Adipocyte (in vitro differentiated cells): ENCODE data around the gene HK3.
"Not testable (repeated sequence)": the region's sequence is repeated elsewhere in the genome, so short reads cannot be mapped to it uniquely, and the experiment has no call there.

Experiments
- DNase-seq: peaks from one replicate; pipeline ENCODE4 v3.0.0-alpha.2; 2015; ENCODE audit warnings: low read depth
- H3K27me3 ChIP-seq: replicated peaks from 2 replicates; pipeline ENCODE4 v1.7.0; 2013; ENCODE audit warnings: mild to moderate bottlenecking, low read length, moderate library complexity; ENCODE audit not compliant: control insufficient read depth, insufficient read depth
- H3K36me3 ChIP-seq: 2 replicates; pipeline ENCODE4 v1.7.0; 2013; ENCODE audit warnings: low read length, mild to moderate bottlenecking, moderate library complexity; ENCODE audit not compliant: control insufficient read depth, insufficient read depth, severe bottlenecking
- H3K4me1 ChIP-seq: 2 replicates; pipeline ENCODE4 v1.7.0; 2013; ENCODE audit warnings: mild to moderate bottlenecking, low read length, moderate library complexity; ENCODE audit not compliant: control insufficient read depth, insufficient read depth
- H3K4me3 ChIP-seq: 2 replicates; pipeline ENCODE4 v1.7.0; 2013; ENCODE audit warnings: mild to moderate bottlenecking, low read length, moderate library complexity
- H3K9ac ChIP-seq: 2 replicates; pipeline ENCODE4 v1.7.0; 2013; ENCODE audit warnings: mild to moderate bottlenecking, low read length, moderate library complexity
- H3K9me3 ChIP-seq: 2 replicates; pipeline ENCODE4 v1.7.0; 2013; ENCODE audit warnings: mild to moderate bottlenecking, low read length, moderate library complexity; ENCODE audit not compliant: control insufficient read depth

HK3 gene

DNA sequence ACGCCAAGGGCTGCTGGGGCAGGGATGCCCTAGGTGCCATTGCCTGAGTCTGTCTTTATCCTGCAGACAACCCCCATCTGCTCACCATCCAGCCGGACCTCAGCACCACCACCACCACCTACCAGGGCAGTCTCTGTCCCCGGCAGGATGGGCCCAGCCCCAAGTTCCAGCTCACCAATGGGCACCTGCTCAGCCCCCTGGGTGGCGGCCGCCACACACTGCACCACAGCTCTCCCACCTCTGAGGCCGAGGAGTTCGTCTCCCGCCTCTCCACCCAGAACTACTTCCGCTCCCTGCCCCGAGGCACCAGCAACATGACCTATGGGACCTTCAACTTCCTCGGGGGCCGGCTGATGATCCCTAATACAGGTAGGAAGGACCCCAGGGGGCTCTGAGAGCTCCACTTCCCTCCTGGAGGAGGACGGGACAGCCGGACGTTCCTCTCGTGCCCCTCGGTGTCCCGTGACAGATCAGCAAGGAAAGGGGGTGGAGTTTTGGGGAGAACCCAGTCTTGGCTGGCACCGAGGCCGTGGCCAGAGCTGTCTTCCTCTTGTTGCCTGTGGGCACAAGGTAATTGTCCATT lies 24.9 kb downstream of the HK3 start:
- Histone ChIP-seq H3K36me3 (no peaks in the 10 kb centered on the region), H3K27me3 (peaks cover 42% of the 10 kb centered on the region), H3K4me3 (no peak overlapping the region), H3K9me3 (no peaks in the 10 kb centered on the region), H3K4me1 (no peaks in the 10 kb centered on the region), H3K9ac (no peak overlapping the region)
- no peak for DNase-seq

DNA sequence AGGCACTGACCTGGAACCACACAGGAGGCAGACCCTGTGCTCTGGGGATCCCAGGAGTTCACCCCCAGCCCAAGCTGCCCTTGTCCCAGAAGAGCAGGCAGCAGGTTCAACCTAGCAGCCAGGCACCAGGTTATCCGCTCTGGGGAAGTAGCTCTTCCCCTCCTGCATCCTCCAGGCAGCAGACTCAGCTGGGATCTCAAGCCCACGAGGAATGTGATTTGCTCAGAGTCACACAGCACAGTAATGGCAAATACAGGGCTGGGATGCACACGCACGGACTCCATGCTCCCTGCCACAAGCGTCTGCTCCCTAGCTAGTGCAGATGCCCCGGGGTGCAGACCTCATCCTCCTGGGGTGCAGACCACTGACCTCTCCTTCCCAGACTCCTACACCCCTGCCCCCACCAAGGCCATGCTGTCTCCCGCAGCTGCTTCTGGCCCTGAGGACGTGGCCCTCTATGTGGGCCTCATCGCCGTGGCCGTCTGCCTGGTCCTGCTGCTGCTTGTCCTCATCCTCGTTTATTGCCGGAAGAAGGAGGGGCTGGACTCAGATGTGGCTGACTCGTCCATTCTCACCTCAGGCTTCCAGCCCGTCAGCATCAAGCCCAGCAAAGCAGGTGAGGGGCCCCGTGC lies 25.5 kb downstream of the HK3 start:
- Histone ChIP-seq H3K4me3 (no peak overlapping the region), H3K9ac (no peak overlapping the region), H3K4me1 (no peaks in the 10 kb centered on the region), H3K9me3 (no peaks in the 10 kb centered on the region), H3K36me3 (no peaks in the 10 kb centered on the region), H3K27me3 (peaks cover 40% of the 10 kb centered on the region)
- DNase-seq: no peak

DNA sequence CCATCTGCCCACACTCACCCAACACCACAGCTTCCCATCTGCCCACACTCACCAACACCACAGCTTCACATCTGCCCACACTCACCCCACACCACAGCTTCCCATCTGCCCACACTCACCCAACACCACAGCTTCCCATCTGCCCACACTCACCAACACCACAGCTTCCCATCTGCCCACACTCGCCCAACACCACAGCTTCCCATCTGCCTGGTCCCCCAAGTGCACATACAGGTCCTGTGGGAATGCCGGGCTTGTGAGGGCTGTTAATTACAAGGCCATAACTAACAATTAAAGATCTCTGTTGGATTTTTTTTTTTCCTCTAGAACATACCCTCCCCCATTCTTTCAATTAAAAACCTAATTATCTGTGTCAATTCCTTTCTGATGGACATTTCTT lies 26.1 kb downstream of the HK3 start:
- H3K36me3 ChIP-seq, H3K9ac ChIP-seq, DNase-seq, H3K4me1 ChIP-seq, H3K9me3 ChIP-seq, H3K4me3 ChIP-seq: not testable (repeated sequence)
- peaks cover 41% of the 10 kb centered on the region for H3K27me3 ChIP-seq

DNA sequence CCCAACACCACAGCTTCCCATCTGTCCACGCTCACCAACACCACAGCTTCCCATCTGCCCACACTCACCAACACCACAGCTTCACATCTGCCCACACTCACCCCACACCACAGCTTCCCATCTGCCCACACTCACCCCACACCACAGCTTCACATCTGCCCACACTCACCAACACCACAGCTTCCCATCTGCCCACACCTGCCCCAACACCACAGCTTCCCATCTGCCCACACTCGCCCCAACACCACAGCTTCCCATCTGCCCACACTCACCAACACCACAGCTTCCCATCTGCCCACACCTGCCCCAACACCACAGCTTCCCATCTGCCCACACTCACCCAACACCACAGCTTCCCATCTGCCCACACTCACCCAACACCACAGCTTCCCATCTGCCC lies 26.6 kb downstream of the HK3 start:
- H3K27me3 ChIP-seq: peaks cover 38% of the 10 kb centered on the region
- not testable (repeated sequence) for H3K9ac ChIP-seq, H3K4me1 ChIP-seq, DNase-seq, H3K4me3 ChIP-seq, H3K9me3 ChIP-seq, H3K36me3 ChIP-seq

DNA sequence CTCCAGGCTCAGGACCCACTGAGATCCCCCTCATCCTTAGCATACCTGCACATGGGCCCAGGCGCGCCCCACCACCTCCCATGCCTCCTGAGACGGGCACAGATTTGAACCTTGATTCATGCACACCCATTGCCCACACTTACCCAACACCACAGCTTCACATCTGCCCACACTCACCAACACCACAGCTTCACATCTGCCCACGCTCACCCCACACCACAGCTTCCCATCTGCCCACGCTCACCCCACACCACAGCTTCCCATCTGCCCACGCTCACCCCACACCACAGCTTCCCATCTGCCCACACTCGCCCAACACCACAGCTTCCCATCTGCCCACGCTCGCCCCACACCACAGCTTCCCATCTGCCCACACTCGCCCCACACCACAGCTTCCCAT lies 28.5 kb downstream of the HK3 start:
- H3K9ac ChIP-seq, DNase-seq, H3K36me3 ChIP-seq, H3K4me3 ChIP-seq, H3K4me1 ChIP-seq, H3K9me3 ChIP-seq: not testable (repeated sequence)
- peaks cover 39% of the 10 kb centered on the region for H3K27me3 ChIP-seq

DNA sequence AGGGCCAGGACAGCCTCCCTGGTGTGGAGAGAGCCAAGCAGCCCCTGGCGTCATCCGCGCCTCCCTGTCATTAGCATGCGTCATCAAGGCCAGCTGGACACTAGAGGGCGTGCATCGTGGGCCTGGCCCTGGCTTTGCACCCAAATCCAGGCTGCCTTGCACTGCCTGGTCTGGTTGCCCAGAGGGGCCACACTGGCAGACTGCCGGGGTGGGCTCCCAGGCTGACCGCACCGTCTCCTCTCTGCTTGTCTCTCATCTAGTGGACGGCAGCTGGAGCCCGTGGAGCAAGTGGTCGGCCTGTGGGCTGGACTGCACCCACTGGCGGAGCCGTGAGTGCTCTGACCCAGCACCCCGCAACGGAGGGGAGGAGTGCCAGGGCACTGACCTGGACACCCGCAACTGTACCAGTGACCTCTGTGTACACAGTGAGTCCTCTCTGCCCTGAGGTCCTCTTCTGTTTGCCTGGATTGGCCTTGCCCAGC lies 29.0 kb downstream of the HK3 start:
- peaks cover 39% of the 10 kb centered on the region for H3K27me3 ChIP-seq
- no peaks in the 10 kb centered on the region for H3K4me1 ChIP-seq
- H3K9ac ChIP-seq: no peak overlapping the region
- no peak overlapping the region for H3K4me3 ChIP-seq
- H3K9me3 ChIP-seq: no peaks in the 10 kb centered on the region
- H3K36me3 ChIP-seq: no peaks in the 10 kb centered on the region
- peak; percentile 41 for DNase-seq

DNA sequence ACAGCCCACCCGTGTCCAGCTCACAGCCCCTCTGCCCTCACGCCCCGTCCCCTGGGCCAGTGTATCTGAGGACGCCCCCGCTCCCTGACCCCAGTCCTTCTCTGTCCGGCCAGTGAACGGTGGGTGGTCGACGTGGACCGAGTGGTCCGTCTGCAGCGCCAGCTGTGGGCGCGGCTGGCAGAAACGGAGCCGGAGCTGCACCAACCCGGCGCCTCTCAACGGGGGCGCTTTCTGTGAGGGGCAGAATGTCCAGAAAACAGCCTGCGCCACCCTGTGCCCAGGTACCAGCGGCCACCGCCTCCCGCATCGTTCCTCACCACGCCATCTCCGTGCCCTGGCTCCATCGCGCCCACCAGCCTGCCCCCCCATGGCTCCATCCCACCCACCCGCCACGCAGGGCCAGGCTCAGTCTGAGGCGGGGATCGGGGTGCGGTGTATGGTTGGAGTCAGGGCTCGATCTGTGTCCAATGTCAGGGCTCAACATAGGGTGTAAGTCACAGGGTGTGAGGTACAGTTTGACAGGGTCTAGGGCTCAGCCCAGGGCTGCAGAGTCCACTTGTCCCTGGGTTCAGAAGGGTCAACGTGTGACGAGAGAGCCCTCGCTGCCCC lies 29.5 kb downstream of the HK3 start:
- Histone ChIP-seq H3K36me3 (no peaks in the 10 kb centered on the region), H3K4me3 (no peak overlapping the region), H3K9me3 (no peaks in the 10 kb centered on the region), H3K9ac (no peak overlapping the region), H3K4me1 (no peaks in the 10 kb centered on the region), H3K27me3 (peaks cover 39% of the 10 kb centered on the region)
- DNase-seq: no peak

DNA sequence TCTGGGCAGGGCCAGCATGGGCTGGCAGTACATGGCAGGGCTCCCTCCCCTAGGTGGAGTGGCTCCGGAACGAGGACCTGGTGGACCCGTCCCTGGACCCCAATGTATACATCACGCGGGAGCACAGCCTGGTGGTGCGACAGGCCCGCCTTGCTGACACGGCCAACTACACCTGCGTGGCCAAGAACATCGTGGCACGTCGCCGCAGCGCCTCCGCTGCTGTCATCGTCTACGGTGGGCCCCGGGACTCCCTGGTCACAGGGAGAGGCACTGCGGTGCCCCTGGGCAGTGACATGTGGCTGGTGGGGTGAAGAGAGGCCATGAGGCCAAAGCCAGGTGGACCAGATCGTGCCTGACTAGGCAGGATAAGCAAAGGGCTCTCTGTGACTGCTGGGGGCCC lies 30.4 kb downstream of the HK3 start:
- H3K36me3 ChIP-seq: no peaks in the 10 kb centered on the region
- H3K9me3 ChIP-seq: no peaks in the 10 kb centered on the region
- no peak for DNase-seq
- H3K4me1 ChIP-seq: no peaks in the 10 kb centered on the region
- H3K4me3 ChIP-seq: no peak overlapping the region
- H3K27me3 ChIP-seq: peaks cover 42% of the 10 kb centered on the region
- H3K9ac ChIP-seq: no peak overlapping the region

DNA sequence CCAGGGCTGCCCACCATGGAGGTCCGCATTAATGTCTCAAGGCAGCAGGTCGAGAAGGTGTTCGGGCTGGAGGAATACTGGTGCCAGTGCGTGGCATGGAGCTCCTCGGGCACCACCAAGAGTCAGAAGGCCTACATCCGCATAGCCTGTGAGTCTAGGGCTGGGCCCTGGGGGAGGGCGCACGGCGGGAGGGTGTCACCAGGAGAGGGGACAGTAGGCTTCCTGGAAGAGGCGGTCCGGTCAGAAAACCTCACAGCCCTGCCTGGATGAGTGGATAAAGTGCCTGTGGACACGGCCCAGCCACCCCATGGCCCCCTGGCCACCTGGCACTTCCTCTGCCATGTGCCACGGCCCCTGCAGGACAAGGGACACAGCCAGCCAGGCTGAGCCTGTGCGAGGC lies 31.0 kb downstream of the HK3 start:
- Histone ChIP-seq H3K36me3 (no peaks in the 10 kb centered on the region), H3K9me3 (no peaks in the 10 kb centered on the region), H3K4me1 (no peaks in the 10 kb centered on the region), H3K4me3 (no peak overlapping the region), H3K27me3 (peaks cover 44% of the 10 kb centered on the region), H3K9ac (no peak overlapping the region)
- DNase-seq: no peak

DNA sequence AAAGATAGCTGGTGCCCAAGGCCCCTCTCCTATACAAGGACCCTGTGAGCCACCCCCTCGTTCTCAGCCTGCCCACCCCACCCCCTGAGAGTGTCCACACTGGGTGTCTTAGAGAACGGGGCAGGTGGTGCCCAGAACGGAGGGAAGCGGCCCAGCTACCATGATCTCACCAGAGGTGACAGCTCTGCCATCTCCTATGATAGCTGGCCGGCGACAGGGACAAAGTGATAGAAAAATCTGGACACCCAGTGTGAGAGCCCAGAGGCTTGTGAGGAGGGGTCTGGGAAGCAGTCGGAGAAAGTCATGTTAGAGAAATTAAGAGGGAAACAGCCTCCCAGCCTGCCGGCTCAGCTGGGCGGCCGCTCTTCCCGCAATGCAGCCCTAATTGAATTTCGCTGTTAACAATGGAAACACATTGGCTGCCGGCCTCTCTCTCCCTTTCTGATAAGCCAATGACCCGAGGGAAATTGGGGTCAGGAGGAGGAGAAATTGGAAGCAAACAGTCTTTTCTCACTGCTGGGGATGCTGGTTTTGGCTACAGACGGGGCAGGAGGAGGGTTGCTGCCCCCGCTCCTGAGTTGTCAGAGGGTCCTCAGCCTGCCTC lies 32.3 kb downstream of the HK3 start:
- no peak for DNase-seq
- Histone ChIP-seq H3K4me1 (no peaks in the 10 kb centered on the region), H3K36me3 (no peaks in the 10 kb centered on the region), H3K9me3 (no peaks in the 10 kb centered on the region), H3K4me3 (no peak overlapping the region), H3K9ac (no peak overlapping the region), H3K27me3 (peaks cover 56% of the 10 kb centered on the region)

DNA sequence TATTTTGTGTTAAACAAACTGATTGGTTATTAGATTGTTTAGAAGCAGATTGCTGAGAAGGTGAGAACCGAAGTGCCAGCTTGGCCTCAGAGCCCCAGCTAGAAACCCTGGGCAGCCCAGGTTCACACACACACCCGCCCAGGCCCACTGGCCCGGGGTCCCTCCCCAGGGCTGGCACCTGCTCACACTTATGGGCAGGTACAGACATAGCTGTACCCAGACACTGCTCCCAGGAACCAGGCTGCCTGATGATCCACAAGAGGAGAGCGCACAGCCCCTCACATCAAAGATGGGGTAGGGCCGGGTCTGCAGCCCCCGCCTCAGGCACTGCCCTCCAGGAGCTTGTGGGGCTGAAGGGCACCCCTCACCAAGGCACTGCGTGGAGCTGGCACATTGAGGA lies 33.2 kb downstream of the HK3 start:
- no peak overlapping the region for H3K4me3 ChIP-seq
- H3K9me3 ChIP-seq: no peaks in the 10 kb centered on the region
- no peak for DNase-seq
- H3K4me1 ChIP-seq: no peaks in the 10 kb centered on the region
- H3K27me3 ChIP-seq: peaks cover 65% of the 10 kb centered on the region
- no peak overlapping the region for H3K9ac ChIP-seq
- no peaks in the 10 kb centered on the region for H3K36me3 ChIP-seq
